SIG-M5 treated with dmso at 0.1 percent for 504 hours (cell line): ENCODE measurements around the gene PPEF2.
"Not testable (repeated sequence)": the region's sequence is repeated elsewhere in the genome, so short reads cannot be mapped to it uniquely, and the experiment has no call there.

Experiments used
- DNase-seq: peaks from one replicate; lab custom pipeline; 2025; ENCODE audit not compliant: unreplicated experiment; lab: John Stamatoyannopoulos, UW

Gene PPEF2, protein sequence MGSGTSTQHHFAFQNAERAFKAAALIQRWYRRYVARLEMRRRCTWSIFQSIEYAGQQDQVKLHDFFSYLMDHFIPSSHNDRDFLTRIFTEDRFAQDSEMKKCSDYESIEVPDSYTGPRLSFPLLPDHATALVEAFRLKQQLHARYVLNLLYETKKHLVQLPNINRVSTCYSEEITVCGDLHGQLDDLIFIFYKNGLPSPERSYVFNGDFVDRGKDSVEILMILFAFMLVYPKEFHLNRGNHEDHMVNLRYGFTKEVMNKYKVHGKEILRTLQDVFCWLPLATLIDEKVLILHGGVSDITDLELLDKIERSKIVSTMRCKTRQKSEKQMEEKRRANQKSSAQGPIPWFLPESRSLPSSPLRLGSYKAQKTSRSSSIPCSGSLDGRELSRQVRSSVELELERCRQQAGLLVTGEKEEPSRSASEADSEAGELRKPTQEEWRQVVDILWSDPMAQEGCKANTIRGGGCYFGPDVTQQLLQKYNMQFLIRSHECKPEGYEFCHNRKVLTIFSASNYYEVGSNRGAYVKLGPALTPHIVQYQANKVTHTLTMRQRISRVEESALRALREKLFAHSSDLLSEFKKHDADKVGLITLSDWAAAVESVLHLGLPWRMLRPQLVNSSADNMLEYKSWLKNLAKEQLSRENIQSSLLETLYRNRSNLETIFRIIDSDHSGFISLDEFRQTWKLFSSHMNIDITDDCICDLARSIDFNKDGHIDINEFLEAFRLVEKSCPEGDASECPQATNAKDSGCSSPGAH

DNA sequence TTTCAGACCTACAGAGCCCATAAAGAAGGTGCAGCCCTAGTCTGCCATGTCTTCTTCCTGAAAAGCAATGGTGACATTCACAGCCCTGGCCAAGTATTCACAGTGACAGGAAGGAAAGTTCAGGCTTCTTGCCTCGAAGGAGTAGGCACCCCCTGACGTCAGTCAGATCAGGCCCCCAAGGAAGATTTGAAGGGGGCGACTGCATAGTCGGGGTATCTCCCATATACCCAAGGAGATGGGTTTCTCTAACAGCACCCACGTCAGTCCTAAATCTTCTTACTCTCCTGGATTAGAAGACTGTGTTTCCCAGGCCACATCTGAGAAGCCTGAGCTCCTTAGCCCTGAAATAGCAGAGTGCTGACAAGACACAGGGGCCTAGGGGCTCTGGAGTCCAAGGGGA lies at the start of gene PPEF2:
Gene PPEF2 (minus strand): TSS at position 101 of the 400 bp plus-strand sequence. CDS start 6,127 bp downstream, outside the sequence.
- DNase-seq, result no peak

DNA sequence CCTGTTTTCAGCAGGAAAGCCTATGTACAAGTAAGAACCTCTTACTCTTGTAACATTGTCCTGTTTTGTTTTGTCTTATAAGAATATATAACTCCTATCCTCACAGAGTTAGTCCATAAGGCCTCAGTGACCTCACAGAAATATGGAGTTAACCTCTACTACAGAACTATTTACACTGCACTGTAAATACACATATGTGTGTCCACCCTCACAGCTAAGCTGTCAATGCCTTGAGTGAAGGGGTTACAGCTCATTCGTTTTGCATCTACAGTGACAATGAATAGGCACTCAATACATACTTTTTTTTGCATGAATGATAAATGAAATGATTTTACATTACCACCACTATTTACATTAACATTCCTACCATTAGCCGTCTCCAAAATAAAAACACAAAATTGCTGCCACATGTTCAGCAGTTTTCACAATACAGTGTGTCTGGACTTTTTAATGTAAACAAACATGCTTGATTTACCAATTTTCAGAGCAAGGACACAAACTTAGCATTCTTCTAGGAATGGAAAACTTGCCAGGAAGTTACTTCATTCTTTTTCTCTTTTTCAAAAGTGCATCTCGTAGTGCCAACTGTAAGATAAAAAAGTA lies 48.1 kb upstream of the PPEF2 start:
- no peak for DNase-seq

DNA sequence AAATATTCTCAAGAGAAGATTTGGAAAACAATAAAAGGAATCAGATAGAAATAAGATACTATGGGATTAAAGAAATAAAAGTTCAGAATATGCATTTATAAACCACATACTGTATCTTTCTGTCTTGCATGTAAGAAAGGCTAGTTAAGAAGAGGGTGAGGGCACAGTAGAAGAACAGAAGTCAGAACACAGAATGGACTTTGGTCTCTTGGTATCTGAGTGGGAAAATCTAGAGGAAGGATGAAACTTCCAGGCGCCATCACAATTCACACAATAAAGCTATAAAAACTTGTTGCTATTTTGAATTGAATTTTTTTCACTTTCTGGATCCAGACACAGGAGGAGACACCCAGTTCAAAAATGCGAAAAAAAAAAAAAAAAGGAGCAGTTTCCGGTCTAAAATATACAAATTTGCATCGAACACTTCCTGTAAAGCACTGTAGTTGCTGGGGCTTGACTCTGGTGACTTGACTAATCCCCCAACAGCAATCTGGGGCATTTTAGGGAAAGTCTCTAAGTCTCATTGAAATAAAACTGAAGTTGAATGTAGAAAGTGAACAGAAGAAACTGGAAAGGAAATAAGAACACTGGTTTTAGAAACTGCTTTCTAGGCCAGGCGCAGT lies 46.7 kb upstream of the PPEF2 start:
- no peak for DNase-seq

DNA sequence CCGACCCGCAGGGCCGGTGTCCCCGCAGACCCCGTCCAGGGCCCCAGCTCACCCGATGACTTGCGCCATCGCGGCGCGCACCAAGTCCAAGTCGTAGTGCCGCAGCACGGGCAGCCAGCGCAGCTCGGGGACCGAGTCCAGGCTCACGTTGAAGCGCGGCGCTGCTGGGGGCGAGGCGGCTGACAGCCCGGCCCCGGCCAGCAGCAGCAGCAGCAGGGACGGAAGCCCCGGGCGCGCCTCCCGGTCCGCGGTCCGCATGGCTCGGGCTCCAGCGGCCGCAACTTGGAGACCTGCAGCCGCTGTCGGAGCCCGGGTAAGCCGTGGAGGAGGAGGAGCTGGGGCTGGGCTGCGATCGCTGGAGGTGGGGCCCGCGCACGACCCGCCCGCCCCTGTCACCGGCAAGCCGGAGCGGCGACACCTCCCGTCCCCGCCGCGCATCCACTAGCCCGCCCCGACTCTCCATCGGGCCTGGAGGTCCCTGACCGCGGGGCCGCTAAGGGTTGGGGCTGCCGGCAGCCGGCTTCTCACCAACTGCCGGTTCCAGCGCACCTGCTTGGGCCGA lies 38.5 kb upstream of the PPEF2 start, which contains the start of gene NAAA:
Gene NAAA (minus strand): TSS at position 322 of the 562 bp plus-strand sequence. CDS start 64 bp downstream, at position 258.
- DNase-seq, result peak; percentile 56

DNA sequence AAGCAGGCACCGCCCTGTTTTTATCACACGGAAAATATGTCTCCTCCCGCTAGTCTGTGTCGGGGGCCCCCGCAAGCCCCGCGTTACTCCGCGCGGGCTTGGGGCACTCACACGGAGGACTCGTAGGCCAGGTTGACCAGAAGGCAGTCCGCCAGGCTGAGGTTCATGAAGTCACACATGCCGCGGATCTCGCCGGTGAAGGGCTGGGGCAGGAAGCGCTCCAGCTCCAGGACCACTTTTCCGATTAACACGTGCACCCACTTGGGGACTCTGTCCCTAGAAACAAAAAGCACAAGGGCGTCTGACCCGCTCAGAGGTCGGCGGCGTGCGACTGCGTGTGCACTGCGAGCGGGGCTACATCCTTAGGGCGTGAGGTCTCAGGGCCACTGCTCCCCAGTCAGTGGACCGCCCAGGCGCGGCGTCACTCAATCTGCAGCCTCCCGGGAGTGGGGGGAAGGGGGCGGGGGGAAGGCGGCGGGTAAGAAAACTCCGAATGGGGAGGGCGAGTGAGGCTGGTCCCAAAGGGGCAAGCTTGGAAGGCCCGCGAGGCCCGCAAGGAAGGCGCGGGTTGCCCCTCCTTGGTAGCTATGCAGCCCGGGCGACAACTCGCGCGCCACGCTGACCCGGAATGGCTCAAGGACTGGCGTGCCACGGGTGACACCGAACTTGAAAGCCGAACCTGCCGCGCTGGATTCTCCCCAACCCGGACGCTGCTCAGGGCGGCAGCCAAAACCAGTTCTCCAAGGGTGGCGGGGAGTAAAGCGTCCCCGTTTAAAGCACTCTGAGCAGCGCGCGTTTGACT lies 37.8 kb upstream of the PPEF2 start:
- peak; percentile 65 for DNase-seq

- no peak for DNase-seq
These were observed 33.4 kb upstream of the PPEF2 start for GRCh38 chr4:75935628-75936027.

DNA sequence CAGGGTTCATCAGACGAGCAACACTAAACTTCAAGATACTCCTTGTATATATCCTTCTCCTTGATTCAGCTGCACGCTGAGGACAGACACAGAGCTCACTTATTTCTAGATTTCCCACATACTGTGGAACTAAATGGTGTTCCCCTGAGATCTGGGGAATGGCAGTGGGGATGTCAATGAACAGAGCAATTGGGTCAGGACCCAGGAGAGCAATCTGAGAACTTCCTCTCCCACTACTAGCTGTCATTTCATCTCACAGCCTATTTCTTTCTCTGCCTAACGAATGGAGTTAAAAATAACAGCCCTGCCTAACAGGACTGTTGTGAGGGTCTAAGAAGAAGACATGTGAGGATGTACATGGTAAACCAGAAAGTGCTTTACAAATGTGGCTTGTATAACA lies 27.9 kb upstream of the PPEF2 start:
- no peak for DNase-seq

GRCh38 chr4:75924916-75925315 lies 22.7 kb upstream of the PPEF2 start:
- not testable (repeated sequence) for DNase-seq

DNA sequence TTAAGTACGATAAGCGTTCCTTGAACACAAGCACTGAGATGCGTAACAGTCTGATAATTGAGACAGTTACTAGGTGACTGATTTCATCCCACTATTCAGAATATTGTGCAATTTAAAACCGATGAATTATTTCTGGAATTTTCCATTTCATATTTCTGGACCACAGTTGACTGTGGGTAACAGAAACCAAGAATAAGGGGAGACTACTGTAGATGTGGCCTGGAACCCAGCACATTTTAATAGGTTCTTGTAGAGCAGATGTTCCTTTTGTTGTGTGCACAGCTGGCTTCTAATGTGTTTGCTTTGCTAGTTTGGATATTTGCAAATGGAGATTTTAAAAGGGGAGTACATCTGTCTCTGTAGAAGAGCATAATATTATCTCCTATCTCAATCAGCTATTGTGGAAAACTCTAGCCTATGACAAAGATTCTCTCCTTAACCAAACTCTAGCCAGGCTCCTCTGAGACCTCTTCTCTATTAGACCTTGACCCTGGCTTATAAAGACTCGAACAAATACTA lies 22.1 kb upstream of the PPEF2 start:
- no peak for DNase-seq

DNA sequence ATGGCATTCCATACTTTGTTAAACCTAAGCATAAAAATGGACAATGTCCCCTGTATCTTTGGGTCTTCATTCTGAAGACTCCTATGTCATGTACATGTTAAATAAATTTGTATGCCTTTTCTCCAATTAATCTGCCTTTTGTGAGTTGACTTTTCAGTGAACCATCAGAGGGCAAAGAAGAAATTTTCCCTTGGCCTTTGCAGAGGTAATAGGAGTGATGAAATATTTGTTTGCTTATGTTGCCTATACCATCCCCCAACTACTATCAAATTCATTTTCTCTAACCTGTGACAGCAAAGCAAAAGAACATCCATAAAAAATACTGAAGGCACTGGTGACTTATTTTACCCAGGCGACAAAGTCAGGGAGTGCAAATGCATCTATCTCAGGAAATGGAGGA lies 20.3 kb upstream of the PPEF2 start:
- DNase-seq, result no peak

GRCh38 chr4:75921910-75922309 lies 19.7 kb upstream of the PPEF2 start:
- no peak for DNase-seq

DNA sequence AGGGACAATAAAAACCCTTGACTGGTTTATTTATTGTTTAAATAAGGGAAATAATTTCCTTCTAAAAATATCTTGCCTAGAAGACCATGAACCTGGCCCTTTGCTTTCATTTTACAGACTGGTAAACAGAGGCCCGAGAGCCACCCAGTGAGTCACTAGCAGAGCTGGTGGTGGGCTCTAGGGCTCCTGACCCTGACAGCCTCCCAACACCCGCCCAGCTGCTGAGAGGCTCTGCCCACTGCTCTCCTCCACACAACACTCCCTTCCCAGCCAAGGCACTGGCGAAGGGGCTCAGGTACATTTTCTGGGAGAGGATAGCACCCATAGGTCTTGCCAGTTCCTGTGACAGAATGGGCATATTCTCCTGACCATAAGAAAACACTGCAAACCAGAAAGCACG lies 18.1 kb upstream of the PPEF2 start:
- no peak for DNase-seq

GRCh38 chr4:75919920-75920319 lies 17.7 kb upstream of the PPEF2 start:
- no peak for DNase-seq

- peak; percentile 39 for DNase-seq
These were observed 13.9 kb upstream of the PPEF2 start for GRCh38 chr4:75916091-75916661.

DNA sequence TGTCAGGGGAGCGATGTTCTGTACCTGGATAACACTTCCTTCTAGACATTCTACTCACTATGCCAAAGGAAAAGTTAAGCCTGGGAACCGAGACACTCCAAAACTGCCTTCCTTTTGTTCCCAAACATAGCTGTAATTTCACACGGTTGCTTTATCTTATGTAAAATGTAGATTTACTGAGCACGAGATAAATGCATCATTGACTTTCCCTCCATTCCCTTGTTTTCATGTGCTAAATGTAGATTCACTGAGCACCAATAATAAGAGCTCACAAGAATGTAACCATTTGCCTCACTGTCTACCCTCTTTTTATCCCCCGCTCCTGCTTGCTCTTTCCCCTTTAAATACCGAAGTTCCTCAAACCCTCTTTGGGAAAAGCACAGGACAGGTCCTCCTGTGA lies 10.7 kb upstream of the PPEF2 start:
- DNase-seq, result no peak

- DNase-seq, result not testable (repeated sequence)
These were observed 8.6 kb upstream of the PPEF2 start for GRCh38 chr4:75910831-75911230.

- DNase-seq, result no peak
These were observed 7.2 kb upstream of the PPEF2 start for GRCh38 chr4:75909405-75909804.

- peak; percentile 45 for DNase-seq
These were observed 6.3 kb upstream of the PPEF2 start for GRCh38 chr4:75908555-75908954.

GRCh38 chr4:75907966-75908365 lies 5.7 kb upstream of the PPEF2 start:
- DNase-seq, result peak; percentile 77

DNA sequence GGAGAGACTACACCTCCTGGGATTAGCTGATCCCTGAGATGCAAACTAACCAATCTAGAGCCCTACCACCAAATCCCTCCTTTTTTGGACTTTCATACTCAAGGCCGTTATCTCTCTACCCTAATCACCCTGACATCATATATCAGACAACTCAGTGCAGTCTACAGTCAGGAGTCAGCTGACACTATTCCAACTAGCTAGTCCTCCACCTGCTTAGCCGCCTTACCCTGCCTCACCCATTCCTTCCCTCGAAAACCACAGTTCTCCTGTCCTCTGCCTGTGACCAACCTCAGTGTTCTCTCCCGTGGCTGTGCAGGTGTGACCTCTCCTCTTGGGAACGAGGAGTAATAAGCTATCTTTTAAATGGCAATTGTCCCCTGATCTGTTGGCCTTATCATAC lies 1.8 kb upstream of the PPEF2 start:
- no peak for DNase-seq
